Hepatic stellate cell (primary cell): ENCODE results near the gene RBM42.

Experiments
- DNase-seq: peaks from one replicate; pipeline ENCODE4 v3.0.0; 2011; ENCODE audit warnings: low spot score

Gene RBM42

GRCh38 chr19:35620001-35620400, 8.8 kb upstream of the RBM42 start:
- DNase-seq, result no peak

- DNase-seq, result no peak
These were observed 7.1 kb upstream of the RBM42 start for GRCh38 chr19:35621708-35622107.

- no peak for DNase-seq
These were observed 6.1 kb upstream of the RBM42 start for GRCh38 chr19:35622750-35623149.

- DNase-seq, result no peak
These were observed 5.4 kb upstream of the RBM42 start for GRCh38 chr19:35623327-35624010.

GRCh38 chr19:35628264-35628564, 622 bp upstream of the RBM42 start:
- DNase-seq, result no peak

GRCh38 chr19:35629332-35629633, 447 bp downstream of the RBM42 start:
- no peak for DNase-seq

- no peak for DNase-seq
These were observed 5.0 kb downstream of the RBM42 start for GRCh38 chr19:35633727-35634440.

- DNase-seq, result no peak
These were observed 7.8 kb downstream of the RBM42 start for GRCh38 chr19:35636651-35637050.

- DNase-seq, result no peak
These were observed 8.3 kb downstream of the RBM42 start for GRCh38 chr19:35637165-35637564.

GRCh38 chr19:35639321-35639639, 10.4 kb downstream of the RBM42 start:
- DNase-seq, result no peak

GRCh38 chr19:35639863-35640262, 11.0 kb downstream of the RBM42 start:
- no peak for DNase-seq

- peak; percentile 32 for DNase-seq
These were observed 12.8 kb downstream of the RBM42 start, which contains the start of gene ETV2 for GRCh38 chr19:35641515-35642151. Gene ETV2 (plus strand): TSS chr19:35641745. CDS start chr19:35642461, 716 bp downstream.

- no peak for DNase-seq
These were observed 13.5 kb downstream of the RBM42 start for GRCh38 chr19:35642312-35642711.

- DNase-seq, result no peak
These were observed 14.0 kb downstream of the RBM42 start for GRCh38 chr19:35642798-35643254.

GRCh38 chr19:35643255-35644205, 14.7 kb downstream of the RBM42 start:
- peak; percentile 91 for DNase-seq

GRCh38 chr19:35644206-35644986, 15.6 kb downstream of the RBM42 start:
- peak; percentile 97 for DNase-seq

- DNase-seq, result peak; percentile 71
These were observed 16.3 kb downstream of the RBM42 start for GRCh38 chr19:35644987-35645679.

GRCh38 chr19:35645680-35646511, 17.1 kb downstream of the RBM42 start:
- no peak for DNase-seq

- DNase-seq, result peak; percentile 99
These were observed 19.5 kb downstream of the RBM42 start, which contains the start of gene COX6B1 for GRCh38 chr19:35648017-35648961. Gene COX6B1 (plus strand): TSS chr19:35648323. CDS start chr19:35651244, 2,921 bp downstream.
